SK-N-SH (cell line): ENCODE measurements around the gene CEP85. TPM values are rescaled to one million over a fixed set of nuclear protein-coding genes. Genes with fewer than 3 reads are reported as not detected.

Source experiments
- CTCF ChIA-PET: fragments of 300-600, 350-600 bp; formaldehyde crosslinking; extraction: SDS; loops from one replicate; lab custom pipeline; 2021; lab: Yijun Ruan, JAX
- POLR2A ChIA-PET: fragments of 350-600 bp; sonication (Branson Sonifier 250); formaldehyde crosslinking; extraction: SDS; loops from one replicate; lab custom pipeline; 2020; ENCODE audit warnings: antibody characterized with exemption, inconsistent platforms; lab: Yijun Ruan, JAX
- DNase-seq: peaks from one replicate; pipeline ENCODE4 v3.0.0; 2012
- H2AFZ ChIP-seq: fragments of 200-600 bp; sonication (generic); 2 replicates; pipeline ENCODE4 v1.8.1; 2016; ENCODE audit warnings: antibody characterized with exemption, mild to moderate bottlenecking, low read depth
- H3F3A ChIP-seq: fragments of 200-600 bp; sonication (generic); replicated peaks from 2 replicates; pipeline ENCODE3; 2016; ENCODE audit warnings: antibody characterized with exemption, mild to moderate bottlenecking; ENCODE audit not compliant: insufficient read depth
- H3K27ac ChIP-seq, 2 experiments: fragments of 200-500 bp in 1 of 2; fragments of 200-600 bp in 1 of 2; sonication (Bioruptor generic) in 1 of 2; sonication (generic), shearing (Covaris generic) in 1 of 2; 2 replicates each; pipeline versions ENCODE4 v1.5.1 to v1.6.1; 2014 to 2016; ENCODE audit warnings: low read depth in 2 of 2, inconsistent platforms in 1 of 2, low read length in 1 of 2, mild to moderate bottlenecking in 1 of 2, mixed read lengths in 1 of 2
- H3K27me3 ChIP-seq: fragments of 200-600 bp; sonication (generic), shearing (Covaris generic); 2 replicates; pipeline ENCODE4 v1.6.1; 2016; ENCODE audit warnings: mixed run types; ENCODE audit not compliant: insufficient read depth
- H3K36me3 ChIP-seq, 2 experiments: fragments of 200-500 bp in 1 of 2; fragments of 200-600 bp in 1 of 2; sonication (Bioruptor generic) in 1 of 2; sonication (generic) in 1 of 2; replicated peaks in 1 of 2; 2 replicates each; pipeline versions ENCODE3 to v1.5.1; 2014 to 2016; ENCODE audit warnings: low read length in 1 of 2, mild to moderate bottlenecking in 1 of 2; ENCODE audit not compliant: insufficient read depth in 2 of 2, control insufficient read depth in 1 of 2
- H3K4me1 ChIP-seq, 2 experiments: fragments of 200-500 bp in 1 of 2; fragments of 200-600 bp in 1 of 2; sonication (Bioruptor generic) in 1 of 2; sonication (generic), shearing (Covaris generic) in 1 of 2; 2 replicates each; pipeline versions ENCODE4 v1.5.1 to v1.6.1; 2014 to 2016; ENCODE audit warnings: low read depth in 1 of 2, low read length in 1 of 2, mixed run types in 1 of 2; ENCODE audit not compliant: insufficient read depth in 2 of 2, control insufficient read depth in 1 of 2
- H3K4me2 ChIP-seq: fragments of 200-600 bp; sonication (generic), shearing (Covaris generic); 2 replicates; pipeline ENCODE4 v1.6.1; 2017; ENCODE audit warnings: mixed run types
- H3K4me3 ChIP-seq, 2 experiments: fragments of 200-500 bp in 1 of 2; fragments of 200-600 bp in 1 of 2; sonication (Bioruptor generic) in 1 of 2; sonication (generic), shearing (Covaris generic) in 1 of 2; 2 replicates each; pipeline versions ENCODE4 v1.5.1 to v1.8.1; 2014 to 2016; ENCODE audit warnings: low read depth in 2 of 2, inconsistent platforms in 1 of 2, low read length in 1 of 2, mild to moderate bottlenecking in 1 of 2, mixed read lengths in 1 of 2, moderate library complexity in 1 of 2
- H3K79me2 ChIP-seq: fragments of 200-600 bp; sonication (generic); 2 replicates; pipeline ENCODE4 v1.8.1; 2017; ENCODE audit warnings: mild to moderate bottlenecking; ENCODE audit not compliant: insufficient read depth
- H3K9ac ChIP-seq: fragments of 200-600 bp; sonication (generic); 2 replicates; pipeline ENCODE4 v1.6.1; 2017; ENCODE audit warnings: mixed run types
- H3K9me2 ChIP-seq: fragments of 200-600 bp; sonication (generic); 2 replicates; pipeline ENCODE4 v1.6.1; 2017; ENCODE audit warnings: mixed run types
- H3K9me3 ChIP-seq: fragments of 200-600 bp; sonication (generic); 2 replicates; pipeline ENCODE4 v1.6.1; 2017; ENCODE audit warnings: mixed run types, mild to moderate bottlenecking, moderate library complexity
- H4K20me1 ChIP-seq: fragments of 200-600 bp; sonication (generic); 2 replicates; pipeline ENCODE4 v1.6.1; 2017; ENCODE audit warnings: mild to moderate bottlenecking, mixed run types; ENCODE audit not compliant: insufficient read depth
- JUND ChIP-seq: IDR thresholded peaks from 2 replicates; pipeline ENCODE4 v1.4.0; 2012
- MXI1 ChIP-seq: IDR thresholded peaks from 2 replicates; pipeline ENCODE4 v1.6.1; 2012; ENCODE audit warnings: mild to moderate bottlenecking, low read depth, low read length, improper control_type of control experiment
- TEAD4 ChIP-seq: IDR thresholded peaks from 2 replicates; pipeline ENCODE4 v1.4.0; 2012; ENCODE audit warnings: mild to moderate bottlenecking, borderline replicate concordance; ENCODE audit not compliant: insufficient read depth
- YY1 ChIP-seq: IDR thresholded peaks from 2 replicates; pipeline ENCODE4 v1.4.0; 2012; ENCODE audit warnings: low read depth, mild to moderate bottlenecking
- ZBTB33 ChIP-seq: IDR thresholded peaks from 2 replicates; pipeline ENCODE4 v1.4.0; 2012; ENCODE audit warnings: low read depth, borderline replicate concordance
- WGBS: methylation state at CpG from one replicate; pipeline ENCODE4 v1.1.6; 2017; ENCODE audit warnings: low lambda C conversion rate; 5-methylcytosine and 5-hydroxymethylcytosine counted together
- polyA plus RNA-seq, 3 experiments: library from polyadenylated mRNA; depleted of rRNA; stranded (reverse); fragments of >200 nt; gene quantifications; 2 replicates each; pipeline ENCODE4 v1.2.3, GENCODE V29; 2012
- TF ChIP-seq, protein P1 (sequence below): IDR thresholded peaks from 2 replicates; pipeline ENCODE4; 2012
- TF ChIP-seq, protein P2 (sequence below): IDR thresholded peaks from 2 replicates; pipeline ENCODE4 v1.4.0; 2012; ENCODE audit warnings: low read depth, borderline replicate concordance

The CEP85 gene
- polyA plus RNA-seq, 1 of the 3 experiments (the other 2 are of a cell fraction): 12.1 TPM

DNA sequence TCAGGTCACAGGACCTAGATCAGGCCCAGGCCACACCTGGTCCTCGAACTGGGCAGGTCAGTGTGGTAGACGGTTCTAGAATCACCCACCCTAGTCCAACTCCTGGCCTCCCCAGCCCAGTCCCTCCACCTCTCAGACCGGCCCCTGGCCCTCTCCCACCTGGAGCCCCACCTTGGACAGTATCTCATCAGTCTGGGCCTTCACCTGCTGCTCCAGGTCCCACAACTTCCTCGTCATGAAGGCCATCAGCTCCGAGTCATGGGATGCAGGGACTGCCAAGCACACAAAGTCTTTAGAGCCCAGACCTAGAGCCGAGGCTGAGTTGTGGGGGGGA, 63.8 kb downstream of the CEP85 start:
- no peak overlapping the region for H3K4me2 ChIP-seq
- H2AFZ ChIP-seq: no peak overlapping the region
- no peak overlapping the region for H3K27ac ChIP-seq
- H3K4me1 ChIP-seq: no peaks in the 10 kb centered on the region
- H3K79me2 ChIP-seq: no peaks in the 10 kb centered on the region
- no peaks in the 10 kb centered on the region for H3K36me3 ChIP-seq
- ChIA-PET CTCF (interaction anchor here (0.7 to 7.1 kb wide), 6 partner anchors 12 to 153 kb away, joined by 3 to 48 read pairs (median 4); partner anchors contain the start of genes CD52 and SH3BGRL3), POLR2A (no interaction called here)
- no peaks in the 10 kb centered on the region for H3K27me3 ChIP-seq
- no peaks in the 10 kb centered on the region for H4K20me1 ChIP-seq
- no peaks in the 10 kb centered on the region for H3F3A ChIP-seq
- H3K9me2 ChIP-seq: no peaks in the 10 kb centered on the region
- no peak overlapping the region for H3K9ac ChIP-seq
- no peaks in the 10 kb centered on the region for H3K9me3 ChIP-seq
- WGBS: 95% methylated on average over 3 of the region's 6 CpGs
- no peak overlapping the region for H3K4me3 ChIP-seq
- TF ChIP-seq ZBTB33: no peak
- TF ChIP-seq, all 33 proteins: peak for 0
- DNase-seq: no peak

DNA sequence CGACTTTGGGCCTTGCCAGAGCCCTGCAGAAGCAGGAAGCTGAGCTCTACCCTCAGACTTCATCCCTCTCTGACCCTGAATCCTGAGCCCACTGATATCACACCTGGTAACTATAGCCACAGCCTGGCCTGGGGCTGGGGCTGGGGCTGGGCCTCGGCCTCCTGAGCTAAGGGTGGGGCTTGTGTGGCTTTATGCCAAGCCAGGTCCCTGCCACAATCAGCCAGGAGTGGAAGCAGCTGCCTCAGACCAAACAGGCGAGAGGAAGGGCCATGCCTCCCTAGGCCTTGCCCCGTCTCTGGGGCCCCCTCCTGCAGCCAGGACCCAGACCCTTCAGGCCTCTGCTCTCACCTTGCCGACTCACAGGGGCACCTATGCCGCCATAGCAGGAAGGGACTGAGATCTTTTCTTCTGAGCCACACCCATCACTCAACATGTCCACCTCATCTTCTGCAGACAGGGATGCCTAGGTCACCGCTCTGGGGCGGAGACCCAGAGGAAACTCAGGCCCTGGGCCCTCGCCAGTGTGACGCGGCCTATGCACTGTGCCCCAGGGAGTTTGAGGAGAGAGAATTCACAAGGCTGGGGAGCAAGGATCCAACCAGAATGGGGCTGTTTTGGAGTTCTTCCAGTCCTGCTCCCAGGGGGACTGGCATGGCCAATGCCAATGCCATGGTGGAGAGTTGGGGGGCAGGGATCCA, 66.7 kb downstream of the CEP85 start:
- 97% methylated on average over 6 of the region's 11 CpGs for WGBS
- Histone ChIP-seq H3K36me3 (no peaks in the 10 kb centered on the region), H3K27ac (no peak overlapping the region), H3K9me2 (no peaks in the 10 kb centered on the region), H3K4me3 (no peak overlapping the region), H4K20me1 (no peaks in the 10 kb centered on the region)
- DNase-seq: no peak
- ChIA-PET POLR2A (no interaction called here), CTCF (interaction anchor here (1.3 to 7.1 kb wide), 4 partner anchors 11 to 25 kb away, joined by 3 to 48 read pairs (median 5); no protein-coding TSS in a partner anchor)
- no peak for TF ChIP-seq TEAD4
- TF ChIP-seq MXI1: no peak
- TF ChIP-seq YY1: no peak
- TF ChIP-seq, protein P1, sequence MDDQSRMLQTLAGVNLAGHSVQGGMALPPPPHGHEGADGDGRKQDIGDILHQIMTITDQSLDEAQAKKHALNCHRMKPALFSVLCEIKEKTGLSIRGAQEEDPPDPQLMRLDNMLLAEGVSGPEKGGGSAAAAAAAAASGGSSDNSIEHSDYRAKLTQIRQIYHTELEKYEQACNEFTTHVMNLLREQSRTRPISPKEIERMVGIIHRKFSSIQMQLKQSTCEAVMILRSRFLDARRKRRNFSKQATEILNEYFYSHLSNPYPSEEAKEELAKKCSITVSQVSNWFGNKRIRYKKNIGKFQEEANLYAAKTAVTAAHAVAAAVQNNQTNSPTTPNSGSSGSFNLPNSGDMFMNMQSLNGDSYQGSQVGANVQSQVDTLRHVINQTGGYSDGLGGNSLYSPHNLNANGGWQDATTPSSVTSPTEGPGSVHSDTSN: no peak
- TF ChIP-seq, protein P2, sequence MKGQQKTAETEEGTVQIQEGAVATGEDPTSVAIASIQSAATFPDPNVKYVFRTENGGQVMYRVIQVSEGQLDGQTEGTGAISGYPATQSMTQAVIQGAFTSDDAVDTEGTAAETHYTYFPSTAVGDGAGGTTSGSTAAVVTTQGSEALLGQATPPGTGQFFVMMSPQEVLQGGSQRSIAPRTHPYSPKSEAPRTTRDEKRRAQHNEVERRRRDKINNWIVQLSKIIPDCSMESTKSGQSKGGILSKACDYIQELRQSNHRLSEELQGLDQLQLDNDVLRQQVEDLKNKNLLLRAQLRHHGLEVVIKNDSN: no peak
- no peak for TF ChIP-seq JUND
- TF ChIP-seq, all 33 proteins: peak for 0
- peaks cover 0 to 2% of the 10 kb centered on the region in 2 experiments; a peak in 1 of 4 replicates for H3K4me1 ChIP-seq
- no peak overlapping the region for H3K4me2 ChIP-seq
- peaks cover 8% of the 10 kb centered on the region; the same call in 1 of the 2 replicates for H3K79me2 ChIP-seq
- no peak overlapping the region for H2AFZ ChIP-seq
- H3F3A ChIP-seq: no peaks in the 10 kb centered on the region
- no peak overlapping the region for H3K9ac ChIP-seq
- H3K9me3 ChIP-seq: no peaks in the 10 kb centered on the region
- H3K27me3 ChIP-seq: no peaks in the 10 kb centered on the region
